K562 (cell line): ENCODE results near the gene FBXO9. TPM values are rescaled to one million over a fixed set of nuclear protein-coding genes. Genes with fewer than 3 reads are reported as not detected.

ENCODE experiments used
- BACH1 ChIP-seq: fragments of 200-800 bp; sonication (Bioruptor generic); IDR thresholded peaks from 2 replicates; pipeline ENCODE4 v1.6.1; 2016; ENCODE audit warnings: missing genetic modification characterization, missing compliant biosample characterization
- COPS2 ChIP-seq: fragments of 450-650 bp; conservative IDR thresholded peaks from 2 replicates; pipeline ENCODE4 v1.6.1; 2016; ENCODE audit warnings: mild to moderate bottlenecking, moderate library complexity
- ELF1 ChIP-seq: fragments of 200-800 bp; sonication (Bioruptor generic); IDR thresholded peaks from 2 replicates; pipeline ENCODE4 v1.6.1; 2016; ENCODE audit warnings: missing genetic modification characterization, missing compliant biosample characterization
- ETV5 ChIP-seq: sonication (generic); formaldehyde crosslinking; IDR thresholded peaks from 2 replicates; pipeline ENCODE4 v1.4.0; 2020; ENCODE audit warnings: low read depth, mild to moderate bottlenecking, missing genetic modification reagents
- GABPB2 ChIP-seq: fragments of 250-450 bp; sonication (Bioruptor Pico); conservative IDR thresholded peaks from 2 replicates; pipeline ENCODE4 v1.5.1; 2021; ENCODE audit warnings: mild to moderate bottlenecking
- KDM5B ChIP-seq: fragments of 200-600 bp; sonication (generic); IDR thresholded peaks from 2 replicates; pipeline ENCODE4 v1.6.1; 2012; ENCODE audit warnings: low read depth, mild to moderate bottlenecking, moderate library complexity, low read length, control low read depth, inconsistent platforms; ENCODE audit not compliant: insufficient replicate concordance
- KLF1 ChIP-seq: fragments of 450-650 bp; IDR thresholded peaks from 2 replicates; pipeline ENCODE4 v1.6.1; 2016; ENCODE audit warnings: missing genetic modification characterization, missing compliant biosample characterization
- KLF13 ChIP-seq: fragments of 450-650 bp; IDR thresholded peaks from 2 replicates; pipeline ENCODE4 v1.6.1; 2016; ENCODE audit warnings: missing genetic modification characterization, low read depth, mild to moderate bottlenecking, missing compliant biosample characterization, moderate library complexity, borderline replicate concordance
- LCOR ChIP-seq: sonication (generic); formaldehyde crosslinking; IDR thresholded peaks from 2 replicates; pipeline ENCODE4 v1.8.0; 2022; ENCODE audit warnings: mild to moderate bottlenecking, missing genetic modification reagents
- NRF1 ChIP-seq, 2 experiments: fragments of 450-650 bp; IDR thresholded peaks in 1 of 2; conservative IDR thresholded peaks in 1 of 2; 2 replicates each; pipeline ENCODE4 v1.6.1; 2014; ENCODE audit warnings: mild to moderate bottlenecking in 2 of 2
- SAFB ChIP-seq: fragments of 200-400 bp; formaldehyde crosslinking; IDR thresholded peaks from 2 replicates; pipeline ENCODE4 v1.6.1; 2017; ENCODE audit warnings: low read depth, low read length, borderline replicate concordance
- SMARCE1 ChIP-seq: fragments of 450-650 bp; IDR thresholded peaks from 2 replicates; pipeline ENCODE4 v1.7.1; 2016; ENCODE audit warnings: mild to moderate bottlenecking
- SUPT5H ChIP-seq: fragments of 450-650 bp; IDR thresholded peaks from 2 replicates; pipeline ENCODE4 v1.6.1; 2016
- TCF3 ChIP-seq: sonication (generic); formaldehyde crosslinking; IDR thresholded peaks from 2 replicates; pipeline ENCODE4 v1.4.0; 2020; ENCODE audit warnings: mild to moderate bottlenecking, missing genetic modification reagents
- XRCC4 ChIP-seq: IDR thresholded peaks from one replicate; pipeline ENCODE4 v1.6.1; 2011; ENCODE audit not compliant: insufficient read depth, insufficient read length; ENCODE audit errors: extremely low read depth
- ZKSCAN3 ChIP-seq: fragments of 250-450 bp; sonication (Bioruptor Pico); IDR thresholded peaks from 2 replicates; pipeline ENCODE4 v1.4.0; 2020
- ZNF12 ChIP-seq: sonication (generic); formaldehyde crosslinking; IDR thresholded peaks from 2 replicates; pipeline ENCODE4 v1.4.0; 2020; ENCODE audit warnings: mild to moderate bottlenecking, missing genetic modification reagents
- ZNF551 ChIP-seq: fragments of 250-450 bp; sonication (Bioruptor Pico); IDR thresholded peaks from 2 replicates; pipeline ENCODE4 v1.5.0; 2021; ENCODE audit warnings: mild to moderate bottlenecking, moderate library complexity
- polyA plus RNA-seq, 8 experiments: library from polyadenylated mRNA; depleted of rRNA in 4 of 8; stranded (reverse) in 5 of 8; unstranded in 3 of 8; fragments of >200 nt; fragmentation: Nextera tagmentation in 2 of 8; fragmentation: Illumina TruSeq in 1 of 8; extraction: Ambion mirVana in 2 of 8; extraction: Trizol in 1 of 8; gene quantifications; 2 replicates each; pipeline versions ENCODE4 v1.2.1 to v1.2.3, GENCODE V29; 2011 to 2014; ENCODE audit warnings: inconsistent platforms in 1 of 8, missing spikeins in 1 of 8
- total RNA-seq, 7 experiments: library from RNA; depleted of rRNA in 6 of 7; stranded (reverse); fragments of >200 nt in 6 of 7; fragmentation: Illumina TruSeq in 2 of 7; extraction: Trizol in 2 of 7; gene quantifications; 2 replicates each; pipeline versions ENCODE4 v1.2.1 to v1.2.3, GENCODE V29; 2011 to 2021; ENCODE audit warnings: low replicate concordance in 1 of 7
- TF ChIP-seq, protein P1 (sequence below): fragments of 450-650 bp; formaldehyde crosslinking; IDR thresholded peaks from 2 replicates; pipeline ENCODE4 v1.4.0; 2022; ENCODE audit warnings: mild to moderate bottlenecking, moderate library complexity
- TF ChIP-seq, protein P2 (sequence below): fragments of 150-350 bp; conservative IDR thresholded peaks from 2 replicates; pipeline ENCODE4 v1.6.1; 2014; ENCODE audit warnings: low read length
- TF ChIP-seq, protein P3 (sequence below): sonication (generic); formaldehyde crosslinking; IDR thresholded peaks from 2 replicates; pipeline ENCODE4 v1.8.0; 2023; ENCODE audit warnings: mild to moderate bottlenecking, missing genetic modification reagents

FBXO9 gene
- total and polyA plus RNA-seq, 9 of the 15 experiments (the other 6 are each of a cell fraction or from before 2014, with no cell fraction given) = 10.1 to 85.3 (median 51.4) TPM

DNA sequence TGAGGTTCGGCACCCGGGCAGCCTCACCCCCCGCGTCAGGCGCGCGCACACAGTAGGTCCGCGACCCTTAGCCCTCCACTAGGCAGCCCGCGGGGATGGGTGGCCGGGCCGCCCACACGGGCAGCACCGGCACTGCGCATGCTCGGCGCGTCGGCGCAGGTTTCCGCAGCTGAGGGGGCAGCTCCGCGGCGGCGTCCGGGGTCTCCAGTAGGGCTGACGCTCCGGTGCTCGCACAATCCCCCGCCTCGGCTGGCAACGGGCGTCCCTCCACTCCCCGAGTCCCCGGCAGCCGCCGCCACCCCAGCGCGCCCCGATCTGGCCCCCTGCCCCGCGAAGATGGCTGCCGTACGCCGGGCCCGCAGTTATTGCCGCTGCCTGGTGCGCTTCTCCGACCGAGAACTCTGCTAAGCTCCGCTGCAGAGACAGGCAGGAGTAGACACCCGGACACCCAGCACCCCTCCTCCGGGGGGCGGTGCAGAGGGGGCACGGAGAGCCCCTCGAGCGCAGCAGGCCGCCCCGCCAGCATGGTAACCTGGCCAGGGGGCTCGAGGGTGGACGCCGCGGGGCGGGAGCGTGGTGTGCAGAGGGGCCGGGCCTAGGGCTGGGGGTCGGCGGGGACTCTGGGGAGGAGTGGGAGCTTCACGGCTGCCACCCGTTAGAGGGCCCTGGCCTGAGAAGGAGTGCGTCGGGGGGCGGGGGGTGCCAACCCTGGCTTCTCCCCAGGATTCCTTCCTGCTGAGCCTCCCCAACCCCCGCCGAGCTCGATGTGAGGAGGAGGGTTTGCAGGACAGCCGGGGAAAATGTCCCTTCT, at the start of gene FBXO9 (continued):
- TF ChIP-seq SAFB (0 out of 2 replicates have a peak, but pooled peaks have one; percentile 28), ZNF12 (CRISPR knock-in tag) (peak; percentile 12; the same call in 1 of the 2 replicates), KLF13 (tag) (no peak), ZKSCAN3 (CRISPR knock-in tag) (no peak), XRCC4 (no peak), KLF1 (tag) (no peak), SMARCE1 (no peak), ETV5 (no peak), ZNF551 (CRISPR knock-in tag) (no peak), NRF1 (conservative IDR thresholded peaks at IDR 0.05 in 1 of 2, IDR thresholded peaks at IDR 0.05 in 1 of 2) (peak; percentile 97), ELF1 (tag) (no peak), BACH1 (no peak), SUPT5H (peak; percentile 65), TCF3 (0 out of 2 replicates have a peak, but pooled peaks have one; percentile 3), LCOR (CRISPR knock-in tag) (peak; percentile 87; the same call in 1 of the 2 replicates), KDM5B (peak; percentile 27), COPS2 (no peak), GABPB2 (CRISPR knock-in tag) (no peak)
- TF ChIP-seq, protein P1, sequence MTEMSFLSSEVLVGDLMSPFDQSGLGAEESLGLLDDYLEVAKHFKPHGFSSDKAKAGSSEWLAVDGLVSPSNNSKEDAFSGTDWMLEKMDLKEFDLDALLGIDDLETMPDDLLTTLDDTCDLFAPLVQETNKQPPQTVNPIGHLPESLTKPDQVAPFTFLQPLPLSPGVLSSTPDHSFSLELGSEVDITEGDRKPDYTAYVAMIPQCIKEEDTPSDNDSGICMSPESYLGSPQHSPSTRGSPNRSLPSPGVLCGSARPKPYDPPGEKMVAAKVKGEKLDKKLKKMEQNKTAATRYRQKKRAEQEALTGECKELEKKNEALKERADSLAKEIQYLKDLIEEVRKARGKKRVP (CRISPR knock-in tag) = no peak
- TF ChIP-seq, protein P2, sequence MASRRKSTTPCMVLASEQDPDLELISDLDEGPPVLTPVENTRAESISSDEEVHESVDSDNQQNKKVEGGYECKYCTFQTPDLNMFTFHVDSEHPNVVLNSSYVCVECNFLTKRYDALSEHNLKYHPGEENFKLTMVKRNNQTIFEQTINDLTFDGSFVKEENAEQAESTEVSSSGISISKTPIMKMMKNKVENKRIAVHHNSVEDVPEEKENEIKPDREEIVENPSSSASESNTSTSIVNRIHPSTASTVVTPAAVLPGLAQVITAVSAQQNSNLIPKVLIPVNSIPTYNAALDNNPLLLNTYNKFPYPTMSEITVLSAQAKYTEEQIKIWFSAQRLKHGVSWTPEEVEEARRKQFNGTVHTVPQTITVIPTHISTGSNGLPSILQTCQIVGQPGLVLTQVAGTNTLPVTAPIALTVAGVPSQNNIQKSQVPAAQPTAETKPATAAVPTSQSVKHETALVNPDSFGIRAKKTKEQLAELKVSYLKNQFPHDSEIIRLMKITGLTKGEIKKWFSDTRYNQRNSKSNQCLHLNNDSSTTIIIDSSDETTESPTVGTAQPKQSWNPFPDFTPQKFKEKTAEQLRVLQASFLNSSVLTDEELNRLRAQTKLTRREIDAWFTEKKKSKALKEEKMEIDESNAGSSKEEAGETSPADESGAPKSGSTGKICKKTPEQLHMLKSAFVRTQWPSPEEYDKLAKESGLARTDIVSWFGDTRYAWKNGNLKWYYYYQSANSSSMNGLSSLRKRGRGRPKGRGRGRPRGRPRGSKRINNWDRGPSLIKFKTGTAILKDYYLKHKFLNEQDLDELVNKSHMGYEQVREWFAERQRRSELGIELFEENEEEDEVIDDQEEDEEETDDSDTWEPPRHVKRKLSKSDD = no peak
- TF ChIP-seq, protein P3, sequence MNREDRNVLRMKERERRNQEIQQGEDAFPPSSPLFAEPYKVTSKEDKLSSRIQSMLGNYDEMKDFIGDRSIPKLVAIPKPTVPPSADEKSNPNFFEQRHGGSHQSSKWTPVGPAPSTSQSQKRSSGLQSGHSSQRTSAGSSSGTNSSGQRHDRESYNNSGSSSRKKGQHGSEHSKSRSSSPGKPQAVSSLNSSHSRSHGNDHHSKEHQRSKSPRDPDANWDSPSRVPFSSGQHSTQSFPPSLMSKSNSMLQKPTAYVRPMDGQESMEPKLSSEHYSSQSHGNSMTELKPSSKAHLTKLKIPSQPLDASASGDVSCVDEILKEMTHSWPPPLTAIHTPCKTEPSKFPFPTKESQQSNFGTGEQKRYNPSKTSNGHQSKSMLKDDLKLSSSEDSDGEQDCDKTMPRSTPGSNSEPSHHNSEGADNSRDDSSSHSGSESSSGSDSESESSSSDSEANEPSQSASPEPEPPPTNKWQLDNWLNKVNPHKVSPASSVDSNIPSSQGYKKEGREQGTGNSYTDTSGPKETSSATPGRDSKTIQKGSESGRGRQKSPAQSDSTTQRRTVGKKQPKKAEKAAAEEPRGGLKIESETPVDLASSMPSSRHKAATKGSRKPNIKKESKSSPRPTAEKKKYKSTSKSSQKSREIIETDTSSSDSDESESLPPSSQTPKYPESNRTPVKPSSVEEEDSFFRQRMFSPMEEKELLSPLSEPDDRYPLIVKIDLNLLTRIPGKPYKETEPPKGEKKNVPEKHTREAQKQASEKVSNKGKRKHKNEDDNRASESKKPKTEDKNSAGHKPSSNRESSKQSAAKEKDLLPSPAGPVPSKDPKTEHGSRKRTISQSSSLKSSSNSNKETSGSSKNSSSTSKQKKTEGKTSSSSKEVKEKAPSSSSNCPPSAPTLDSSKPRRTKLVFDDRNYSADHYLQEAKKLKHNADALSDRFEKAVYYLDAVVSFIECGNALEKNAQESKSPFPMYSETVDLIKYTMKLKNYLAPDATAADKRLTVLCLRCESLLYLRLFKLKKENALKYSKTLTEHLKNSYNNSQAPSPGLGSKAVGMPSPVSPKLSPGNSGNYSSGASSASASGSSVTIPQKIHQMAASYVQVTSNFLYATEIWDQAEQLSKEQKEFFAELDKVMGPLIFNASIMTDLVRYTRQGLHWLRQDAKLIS (CRISPR knock-in tag) = no peak
